ENCODE data around the gene HSPB7.
"Not testable (repeated sequence)": the region's sequence is repeated elsewhere in the genome, so short reads cannot be mapped to it uniquely, and the experiment has no call there.

HSPB7 gene

DNA sequence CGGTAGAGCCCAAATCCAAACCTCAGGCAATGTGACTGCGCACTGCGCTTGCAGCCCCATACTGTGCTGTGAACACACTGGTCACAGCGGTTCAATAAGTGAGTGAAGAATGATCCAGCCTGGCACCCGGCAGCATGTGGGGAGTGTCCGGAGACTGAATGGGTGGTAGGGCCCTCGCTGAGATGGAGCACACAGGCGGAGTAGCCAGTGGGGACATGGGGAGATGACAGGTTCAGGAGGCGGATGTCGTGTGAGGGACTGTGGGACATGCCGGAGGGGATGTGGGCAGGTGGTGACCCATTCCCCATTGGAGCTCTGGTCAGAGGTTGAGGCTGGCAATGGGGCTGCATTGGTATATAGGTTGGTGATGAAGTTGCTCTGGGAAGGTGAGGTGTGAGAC is 8.2 kb downstream of the HSPB7 start:
- TF ChIP-seq, protein P1, sequence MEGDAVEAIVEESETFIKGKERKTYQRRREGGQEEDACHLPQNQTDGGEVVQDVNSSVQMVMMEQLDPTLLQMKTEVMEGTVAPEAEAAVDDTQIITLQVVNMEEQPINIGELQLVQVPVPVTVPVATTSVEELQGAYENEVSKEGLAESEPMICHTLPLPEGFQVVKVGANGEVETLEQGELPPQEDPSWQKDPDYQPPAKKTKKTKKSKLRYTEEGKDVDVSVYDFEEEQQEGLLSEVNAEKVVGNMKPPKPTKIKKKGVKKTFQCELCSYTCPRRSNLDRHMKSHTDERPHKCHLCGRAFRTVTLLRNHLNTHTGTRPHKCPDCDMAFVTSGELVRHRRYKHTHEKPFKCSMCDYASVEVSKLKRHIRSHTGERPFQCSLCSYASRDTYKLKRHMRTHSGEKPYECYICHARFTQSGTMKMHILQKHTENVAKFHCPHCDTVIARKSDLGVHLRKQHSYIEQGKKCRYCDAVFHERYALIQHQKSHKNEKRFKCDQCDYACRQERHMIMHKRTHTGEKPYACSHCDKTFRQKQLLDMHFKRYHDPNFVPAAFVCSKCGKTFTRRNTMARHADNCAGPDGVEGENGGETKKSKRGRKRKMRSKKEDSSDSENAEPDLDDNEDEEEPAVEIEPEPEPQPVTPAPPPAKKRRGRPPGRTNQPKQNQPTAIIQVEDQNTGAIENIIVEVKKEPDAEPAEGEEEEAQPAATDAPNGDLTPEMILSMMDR (conservative IDR thresholded peaks at IDR 0.05; ENCODE audit: control insufficient read depth, insufficient read depth, low read depth, low read length): no peak
- no peak overlapping the region for H3K4me3 ChIP-seq (ENCODE audit: control insufficient read depth, low read depth, low read length)
- DNase-seq (ENCODE audit: low read depth): no peak

DNA sequence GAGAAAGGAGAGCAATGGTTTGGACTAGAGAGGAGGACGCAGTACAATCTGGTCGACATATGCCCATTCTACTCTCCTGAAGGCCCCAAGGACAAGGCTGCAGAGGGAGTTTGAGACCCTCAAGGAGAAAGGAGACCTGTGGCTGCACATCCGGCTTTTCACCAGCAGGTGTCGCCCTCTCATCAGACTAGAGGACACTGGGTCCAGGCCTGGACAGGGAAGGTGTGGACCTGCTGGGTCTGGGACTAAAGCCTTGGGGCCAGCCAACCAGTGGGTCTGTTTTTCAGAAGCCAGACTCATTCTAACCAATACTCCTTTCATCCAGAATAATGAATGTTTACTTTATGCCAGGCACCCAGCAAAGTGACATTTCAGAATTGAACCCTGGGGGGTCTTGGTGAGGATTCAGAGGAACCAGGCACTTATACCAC is 8.8 kb downstream of the HSPB7 start:
- peak; percentile 66 for DNase-seq (ENCODE audit: low read depth)
- TF ChIP-seq, protein P1 (conservative IDR thresholded peaks at IDR 0.05; ENCODE audit: control insufficient read depth, insufficient read depth, low read depth, low read length): peak; percentile 97
- H3K4me3 ChIP-seq (ENCODE audit: control insufficient read depth, low read depth, low read length): no peak overlapping the region

DNA sequence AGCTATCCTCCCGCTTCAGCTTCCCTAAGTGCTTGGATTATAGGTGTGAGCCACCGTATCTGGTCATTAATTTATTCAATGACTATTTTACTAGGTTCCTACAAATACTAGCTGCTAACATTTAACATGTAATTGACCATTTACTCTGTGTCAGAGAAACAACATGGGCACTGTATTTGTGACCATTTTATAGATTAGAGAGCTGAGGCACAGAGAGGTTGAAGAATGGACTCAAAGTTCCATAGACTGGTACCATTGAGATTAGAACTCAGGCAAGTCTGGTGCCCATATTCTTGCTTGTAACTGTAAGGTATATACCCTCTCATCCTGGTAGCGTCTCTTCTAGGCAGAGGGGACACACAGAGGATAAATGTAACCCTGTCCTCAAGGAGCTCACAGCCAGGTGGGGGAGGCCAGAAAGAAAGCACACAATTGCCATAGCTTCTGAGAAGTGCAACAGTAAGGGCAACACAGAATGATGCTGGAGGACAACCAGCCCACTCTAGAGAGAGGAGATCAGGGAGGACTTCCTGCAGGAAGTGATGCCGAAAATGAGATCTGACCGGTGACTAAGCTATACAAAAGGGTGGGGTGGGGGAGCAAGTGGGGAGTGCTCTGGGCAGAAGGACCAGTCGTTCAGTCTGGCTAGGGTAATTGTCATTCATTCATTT is 10.0 kb downstream of the HSPB7 start:
- no peak overlapping the region for H3K4me3 ChIP-seq (ENCODE audit: control insufficient read depth, low read depth, low read length)
- TF ChIP-seq, protein P1 (conservative IDR thresholded peaks at IDR 0.05; ENCODE audit: control insufficient read depth, insufficient read depth, low read depth, low read length): no peak
- no peak for DNase-seq (ENCODE audit: low read depth)

DNA sequence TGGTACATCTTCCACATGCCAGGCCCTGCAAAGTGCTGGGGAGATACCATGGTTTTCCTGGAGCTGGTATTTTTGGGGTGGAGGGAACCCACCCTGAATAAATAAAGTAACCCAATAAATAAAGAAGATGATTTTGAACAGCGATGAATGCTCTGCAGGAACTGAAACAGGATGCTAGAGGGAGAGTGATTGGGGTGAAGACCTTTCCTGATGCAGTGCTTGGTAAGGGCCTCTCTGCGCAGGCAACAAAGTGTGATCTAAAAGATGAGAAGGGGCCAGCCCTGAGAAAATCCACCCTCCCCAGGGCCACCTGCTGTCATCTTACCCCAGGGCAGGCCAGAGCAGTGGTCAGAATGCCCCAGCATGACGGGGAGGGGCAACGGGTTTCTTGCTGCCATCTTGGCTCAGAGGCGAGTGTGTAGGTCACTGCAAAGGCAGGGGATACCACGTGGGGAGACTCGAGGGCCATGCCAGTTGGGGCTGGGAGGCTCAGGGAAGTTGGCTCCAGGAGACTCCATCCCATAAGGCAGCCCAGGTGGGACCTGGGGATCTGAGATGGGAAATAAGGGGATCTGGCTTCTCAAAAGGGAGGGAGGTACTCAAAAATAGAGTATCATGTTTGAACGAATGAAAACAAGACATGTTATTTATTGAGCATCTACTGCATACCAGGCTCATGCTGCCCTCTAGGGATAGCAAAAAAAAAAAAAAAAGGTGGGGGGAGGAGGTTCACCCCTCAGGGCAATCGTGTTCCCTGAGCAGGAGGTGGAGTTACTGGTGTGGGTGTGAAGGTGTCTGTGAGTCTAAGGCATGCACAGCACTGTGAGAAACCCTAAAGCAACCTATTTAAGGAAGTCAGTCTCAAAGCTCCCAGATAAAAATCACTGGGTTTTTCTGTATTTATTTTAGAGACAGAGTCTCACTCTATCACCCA is 11.0 kb downstream of the HSPB7 start:
- TF ChIP-seq, protein P1 (conservative IDR thresholded peaks at IDR 0.05; ENCODE audit: control insufficient read depth, insufficient read depth, low read depth, low read length): peak; percentile 31
- no peak overlapping the region for H3K4me3 ChIP-seq (ENCODE audit: control insufficient read depth, low read depth, low read length)
- DNase-seq (ENCODE audit: low read depth): peak; percentile 34

DNA sequence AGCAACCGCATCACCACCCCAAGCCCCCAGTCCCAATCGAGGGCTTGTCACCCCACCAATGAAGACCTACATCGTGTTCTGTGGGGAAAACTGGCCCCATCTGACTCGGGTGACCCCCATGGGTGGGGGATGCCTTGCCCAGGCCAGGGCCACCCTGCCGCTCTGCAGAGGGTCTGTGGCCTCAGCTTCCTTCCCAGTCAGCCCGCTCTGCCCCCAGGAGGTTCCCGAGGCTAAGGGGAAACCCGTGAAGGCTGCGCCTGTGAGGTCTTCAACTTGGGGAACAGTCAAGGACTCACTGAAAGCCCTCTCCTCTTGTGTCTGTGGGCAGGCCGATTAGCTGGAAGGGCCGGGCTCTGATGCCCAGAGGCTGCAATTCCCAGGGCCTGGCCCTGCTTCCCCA is 11.8 kb downstream of the HSPB7 start:
- H3K4me3 ChIP-seq (ENCODE audit: control insufficient read depth, low read depth, low read length): no peak overlapping the region
- no peak for DNase-seq (ENCODE audit: low read depth)
- TF ChIP-seq, protein P1 (conservative IDR thresholded peaks at IDR 0.05; ENCODE audit: control insufficient read depth, insufficient read depth, low read depth, low read length): no peak

DNA sequence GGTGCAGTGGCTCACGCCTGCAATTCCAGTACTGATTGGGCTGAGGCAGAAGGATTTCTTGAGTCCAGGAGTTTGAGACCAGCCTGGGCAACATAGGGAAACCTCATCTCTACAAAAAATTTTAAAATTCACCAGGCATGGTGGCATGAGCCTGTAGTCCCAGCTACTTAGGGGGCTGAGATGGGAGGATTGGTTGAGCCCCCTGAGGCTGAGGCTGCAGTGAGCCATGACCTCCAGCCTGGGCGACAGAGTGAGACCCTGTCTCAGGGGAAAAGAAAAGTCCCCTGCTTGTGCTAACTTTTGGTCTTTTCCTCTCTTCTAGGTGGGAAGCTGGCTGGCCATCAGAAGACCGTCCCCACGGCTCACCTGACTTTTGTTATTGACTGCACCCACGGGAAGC is 12.2 kb downstream of the HSPB7 start:
- no peak for DNase-seq (ENCODE audit: low read depth)
- H3K4me3 ChIP-seq (ENCODE audit: control insufficient read depth, low read depth, low read length): no peak overlapping the region
- TF ChIP-seq, protein P1 (conservative IDR thresholded peaks at IDR 0.05; ENCODE audit: control insufficient read depth, insufficient read depth, low read depth, low read length): no peak

DNA sequence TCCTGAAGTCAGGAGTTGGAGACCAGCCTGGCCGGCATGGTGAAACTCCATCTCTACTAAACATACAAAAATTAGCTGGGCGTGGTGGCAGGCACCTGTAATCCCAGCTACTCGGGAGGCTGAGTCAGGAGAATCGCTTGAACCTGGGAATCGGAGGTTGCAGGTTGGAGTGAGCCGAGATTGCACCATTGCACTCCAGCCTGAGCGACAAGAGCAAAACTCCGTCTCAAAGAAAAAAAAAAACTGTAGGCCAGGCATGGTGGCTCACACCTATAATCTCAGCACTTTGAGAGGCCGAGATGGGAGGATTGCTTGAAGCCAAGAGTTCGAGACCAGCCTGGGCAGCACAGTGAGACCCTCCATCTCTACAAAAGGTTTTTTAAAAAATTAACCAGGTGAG is 16.6 kb downstream of the HSPB7 start:
- DNase-seq (ENCODE audit: low read depth); H3K4me3 ChIP-seq (ENCODE audit: control insufficient read depth, low read depth, low read length): not testable (repeated sequence)

All from fibroblast of mammary gland (primary cell).